Transverse colon (tissue), 4 donors: Measurements from ENCODE around the gene SP110. TPM values are rescaled to one million over a fixed set of nuclear protein-coding genes. Genes with fewer than 3 reads are reported as not detected.

Experiments used
- DNase-seq: peaks from one replicate; pipeline ENCODE4 v3.0.0-alpha.2; 2019
- H3K27ac ChIP-seq, 4 donors: fragments of 200-600 bp; sonication (generic); 2 replicates each; pipeline ENCODE4 v1.5.1; 2016 to 2018; ENCODE audit warnings: inconsistent platforms in 4 of 4
- H3K27me3 ChIP-seq: fragments of 200-600 bp; sonication (generic); 2 replicates; pipeline ENCODE4 v1.5.1; 2017; ENCODE audit warnings: inconsistent platforms
- H3K36me3 ChIP-seq, 4 donors: fragments of 200-600 bp; sonication (generic); 2 replicates each; pipeline ENCODE4 v1.5.1; 2017 to 2019; ENCODE audit warnings: inconsistent platforms in 4 of 4
- H3K4me1 ChIP-seq, 4 donors: fragments of 200-600 bp; sonication (generic); 2 replicates each; pipeline ENCODE4 v1.5.1; 2017 to 2020; ENCODE audit warnings: inconsistent platforms in 4 of 4
- H3K4me3 ChIP-seq, 4 donors: fragments of 200-600 bp; sonication (generic); 1 replicate in 1 of 4; 2 replicates in 3 of 4; pipeline versions ENCODE4 v1.5.1 to v1.6.1; 2017 to 2019; ENCODE audit warnings: inconsistent platforms in 4 of 4
- H3K9me3 ChIP-seq, 2 donors: fragments of 200-600 bp; sonication (generic); 2 replicates each; pipeline ENCODE4 v1.5.1; 2017 to 2019; ENCODE audit warnings: inconsistent platforms in 2 of 2
- EP300 ChIP-seq: sonication (generic); formaldehyde crosslinking; IDR thresholded peaks from one replicate; pipeline ENCODE4 v1.6.1; 2017; ENCODE audit warnings: antibody characterized with exemption, low read depth
- POLR2A ChIP-seq: fragments of 450-650 bp; IDR thresholded peaks from one replicate; pipeline ENCODE4 v1.6.1; 2016; ENCODE audit warnings: antibody characterized with exemption, mild to moderate bottlenecking, moderate library complexity
- POLR2AphosphoS5 ChIP-seq, 3 donors: sonication (generic); formaldehyde crosslinking; IDR thresholded peaks; one replicate each; pipeline ENCODE4 v1.6.1; 2016; ENCODE audit warnings: antibody characterized with exemption in 3 of 3
- WGBS, 2 donors: methylation state at CpG; one replicate each; pipeline ENCODE4 v1.1.5; 2018; ENCODE audit warnings: low coverage in 1 of 2; 5-methylcytosine and 5-hydroxymethylcytosine counted together
- in situ Hi-C, 4 donors: fragments of 200-750 bp; cut with MboI; loops; one replicate each; pipeline versions ENCODE4 v1.15.0 to v1.15.1; 2017; ENCODE audit warnings: low sequenced_read_pairs in 3 of 4, low pct_ligation_motif_present in 1 of 4, low pct_unique_long_range_greater_than_20kb in 1 of 4
- intact Hi-C: fragments of 100-400 bp; cut with DNase I; formaldehyde crosslinking; loops from one replicate; pipeline ENCODE4 v1.15.1; 2023; ENCODE audit warnings: low total_unique reads
- total RNA-seq, 4 donors: library from RNA; depleted of rRNA; stranded (reverse); fragments of >200 nt; gene quantifications; one replicate each; pipeline ENCODE4 v1.1.0, GENCODE V29; 2016
- TF ChIP-seq, protein P1 (sequence below), 5 experiments: fragments of 200-600 bp in 3 of 5; fragments of 450-650 bp in 2 of 5; sonication (generic) in 3 of 5; IDR thresholded peaks; 1 replicate in 2 of 5; 2 replicates in 3 of 5; pipeline ENCODE4 v1.5.1; 2016 to 2017; ENCODE audit warnings: antibody characterized with exemption in 5 of 5, inconsistent platforms in 3 of 5, mild to moderate bottlenecking in 2 of 5, moderate library complexity in 1 of 5

The SP110 gene
- total RNA-seq, 4 donors from 2014 or later, result 15.0 to 38.4 (median 29.5) TPM

DNA sequence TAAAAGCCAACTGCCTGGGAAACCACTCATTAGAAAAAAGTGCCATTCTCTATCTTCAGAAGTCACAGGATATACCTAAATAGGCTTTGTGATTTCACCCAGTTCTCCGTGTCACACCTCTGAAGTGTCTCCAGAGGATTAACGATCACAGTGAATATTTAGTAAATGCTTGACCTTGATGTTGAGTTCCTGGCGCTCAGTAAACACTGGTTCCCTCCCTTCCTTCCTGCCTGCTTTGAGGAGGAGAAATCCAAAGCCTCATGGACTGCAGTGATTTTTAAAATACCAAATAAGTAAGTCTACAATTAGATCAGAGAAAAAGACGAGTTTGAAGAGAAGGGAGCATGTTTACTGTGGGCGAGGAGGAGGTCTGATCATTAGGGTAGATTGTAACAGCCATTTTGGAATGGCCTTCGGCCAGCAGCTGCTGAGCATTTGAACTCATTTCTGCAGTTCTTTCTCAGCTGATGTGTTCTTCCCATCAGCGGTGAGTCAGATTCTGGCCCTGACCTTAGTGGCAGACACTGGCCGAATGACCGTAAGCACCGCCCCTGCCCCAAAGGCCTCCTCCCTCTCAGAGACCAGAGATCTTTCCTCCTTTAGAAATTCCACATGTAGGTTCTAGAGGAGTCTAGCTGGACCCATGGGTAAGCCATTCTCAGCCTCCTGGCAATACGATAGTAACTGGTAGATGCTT, 89.0 kb downstream of the SP110 start:
- DNase-seq, result peak; percentile 41
- H3K36me3 ChIP-seq, result no peaks in the 10 kb centered on the region
- 30 to 61% methylated on average over 5 to 11 of the region's 11 CpGs for WGBS, 2 donors
- H3K4me3 ChIP-seq, result no peak overlapping the region
- H3K9me3 ChIP-seq, result peaks cover 0 to 3% of the 10 kb centered on the region in 2 donors
- TF ChIP-seq, protein P1, sequence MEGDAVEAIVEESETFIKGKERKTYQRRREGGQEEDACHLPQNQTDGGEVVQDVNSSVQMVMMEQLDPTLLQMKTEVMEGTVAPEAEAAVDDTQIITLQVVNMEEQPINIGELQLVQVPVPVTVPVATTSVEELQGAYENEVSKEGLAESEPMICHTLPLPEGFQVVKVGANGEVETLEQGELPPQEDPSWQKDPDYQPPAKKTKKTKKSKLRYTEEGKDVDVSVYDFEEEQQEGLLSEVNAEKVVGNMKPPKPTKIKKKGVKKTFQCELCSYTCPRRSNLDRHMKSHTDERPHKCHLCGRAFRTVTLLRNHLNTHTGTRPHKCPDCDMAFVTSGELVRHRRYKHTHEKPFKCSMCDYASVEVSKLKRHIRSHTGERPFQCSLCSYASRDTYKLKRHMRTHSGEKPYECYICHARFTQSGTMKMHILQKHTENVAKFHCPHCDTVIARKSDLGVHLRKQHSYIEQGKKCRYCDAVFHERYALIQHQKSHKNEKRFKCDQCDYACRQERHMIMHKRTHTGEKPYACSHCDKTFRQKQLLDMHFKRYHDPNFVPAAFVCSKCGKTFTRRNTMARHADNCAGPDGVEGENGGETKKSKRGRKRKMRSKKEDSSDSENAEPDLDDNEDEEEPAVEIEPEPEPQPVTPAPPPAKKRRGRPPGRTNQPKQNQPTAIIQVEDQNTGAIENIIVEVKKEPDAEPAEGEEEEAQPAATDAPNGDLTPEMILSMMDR (IDR thresholded peaks at IDR 0.05), result no peak
- no peak for TF ChIP-seq POLR2AphosphoS5 (IDR thresholded peaks at IDR 0.05)
- TF ChIP-seq POLR2A, result no peak
- TF ChIP-seq EP300, result no peak
- H3K27ac ChIP-seq, result peak overlapping the region; percentile 19 to 71 (median 52)
- H3K4me1 ChIP-seq, result peaks cover 0 to 25% (median 8%) of the 10 kb centered on the region in 4 donors
- intact Hi-C loops (no loop called here), in situ Hi-C loops (no loop called here)
- H3K27me3 ChIP-seq, result no peaks in the 10 kb centered on the region

DNA sequence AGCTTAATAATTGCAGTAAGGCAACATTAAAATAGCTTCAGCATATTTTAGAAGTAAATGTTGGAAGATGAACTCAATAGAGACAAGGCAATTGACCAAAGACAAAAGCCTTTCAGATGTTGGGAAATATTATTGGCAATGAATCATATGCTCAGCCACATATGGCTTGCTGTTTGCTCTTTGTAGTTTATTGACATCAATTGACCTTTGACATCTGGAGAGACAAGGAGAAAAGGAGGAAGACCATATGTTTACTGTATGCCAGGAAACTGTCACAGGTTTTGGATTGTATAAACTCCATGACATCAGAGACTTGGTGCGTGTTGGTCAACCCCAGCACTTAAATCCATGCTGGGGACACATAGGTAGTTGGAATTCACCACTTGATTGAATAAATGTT, 90.4 kb downstream of the SP110 start:
- H3K27me3 ChIP-seq, result no peaks in the 10 kb centered on the region
- H3K36me3 ChIP-seq, result no peaks in the 10 kb centered on the region
- DNase-seq, result no peak
- WGBS, 2 donors, result 21 to 43% methylated on average over 1 of the region's 1 CpG
- TF ChIP-seq POLR2AphosphoS5 (IDR thresholded peaks at IDR 0.05) (peak in 1 of 3 donors; percentile 20), EP300 (no peak)
- TF ChIP-seq, protein P1 (IDR thresholded peaks at IDR 0.05), result no peak
- no peak overlapping the region for H3K4me3 ChIP-seq
- H3K4me1 ChIP-seq, result peaks cover 0 to 25% (median 8%) of the 10 kb centered on the region in 4 donors
- in situ Hi-C loops (no loop called here), intact Hi-C loops (no loop called here)
- peak overlapping the region; percentile 8 to 67 (median 44) for H3K27ac ChIP-seq
- H3K9me3 ChIP-seq, result peaks cover 0 to 3% of the 10 kb centered on the region in 2 donors

DNA sequence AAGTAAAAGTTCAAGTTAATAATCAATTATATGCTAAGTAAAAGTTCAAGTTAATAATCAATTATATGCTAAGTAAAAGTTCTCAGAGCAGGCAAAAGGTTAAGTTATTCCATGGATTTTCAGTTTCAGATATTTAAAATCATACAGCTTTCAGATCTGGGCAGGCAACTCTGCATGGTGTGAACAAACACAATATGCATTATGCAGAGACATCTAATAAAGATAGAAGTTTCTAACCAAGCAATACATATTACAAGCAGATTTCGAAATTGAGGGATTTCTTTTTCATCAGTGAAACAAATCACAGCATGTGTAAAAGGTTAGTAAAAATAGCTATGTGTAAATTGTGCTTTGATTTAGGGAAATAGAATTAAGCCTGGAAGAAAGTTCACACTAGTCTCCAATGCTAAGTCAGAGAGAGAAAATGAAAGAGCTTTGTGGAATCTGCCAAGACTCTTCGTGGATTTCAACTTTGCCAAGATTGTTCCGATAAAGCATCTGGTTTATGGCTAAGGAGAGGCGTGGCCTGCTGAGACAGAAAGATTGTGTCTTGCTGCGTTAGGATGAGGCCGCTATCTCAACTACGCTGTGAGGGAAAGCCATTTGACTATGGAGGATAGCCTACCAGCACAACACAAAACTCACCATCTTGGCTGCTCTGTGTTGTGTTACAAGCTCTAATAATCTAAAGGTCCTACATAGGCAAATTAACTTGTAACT, 91.0 kb downstream of the SP110 start:
- peak; percentile 19 for DNase-seq
- in situ Hi-C loops, result no loop called here
- H3K4me1 ChIP-seq, result peaks cover 0 to 25% (median 8%) of the 10 kb centered on the region in 4 donors
- WGBS, 2 donors, result 20 to 34% methylated on average over 7 of the region's 7 CpGs
- no peaks in the 10 kb centered on the region for H3K36me3 ChIP-seq
- H3K27ac ChIP-seq, result peak overlapping the region; percentile 8 to 67 (median 44)
- TF ChIP-seq EP300, result no peak
- no peak for TF ChIP-seq POLR2AphosphoS5 (IDR thresholded peaks at IDR 0.05)
- TF ChIP-seq, protein P1 (IDR thresholded peaks at IDR 0.05), result no peak
- no peak for TF ChIP-seq POLR2A
- H3K9me3 ChIP-seq, result no peaks in the 10 kb centered on the region
- no peak overlapping the region for H3K4me3 ChIP-seq
- no peaks in the 10 kb centered on the region for H3K27me3 ChIP-seq
- intact Hi-C loops, result no loop called here

DNA sequence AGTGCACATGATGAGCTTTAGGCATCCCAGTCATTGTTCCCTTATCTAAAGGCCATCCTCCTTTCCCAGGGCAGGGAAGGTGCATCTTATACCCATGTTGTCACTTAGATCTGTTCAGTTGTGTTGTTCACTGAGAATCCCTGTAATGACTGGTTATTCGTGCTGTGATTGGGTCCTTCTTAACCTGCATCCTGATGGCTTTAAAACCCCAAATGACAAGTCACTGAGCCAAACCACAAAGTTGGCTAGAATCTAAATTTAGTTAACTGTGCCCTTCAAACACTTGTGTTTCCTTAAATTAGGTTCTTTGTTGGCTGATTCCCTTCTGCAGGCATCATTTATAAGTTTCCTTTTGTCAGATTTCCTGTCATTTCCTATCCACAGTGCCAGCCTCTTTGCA, 92.6 kb downstream of the SP110 start:
- H3K27me3 ChIP-seq, result no peaks in the 10 kb centered on the region
- in situ Hi-C loops, result no loop called here
- H3K4me1 ChIP-seq, result peaks cover 0 to 25% (median 8%) of the 10 kb centered on the region in 4 donors
- TF ChIP-seq POLR2A (no peak), EP300 (no peak), POLR2AphosphoS5 (IDR thresholded peaks at IDR 0.05) (no peak)
- TF ChIP-seq, protein P1 (IDR thresholded peaks at IDR 0.05), result no peak
- H3K27ac ChIP-seq, result no peak overlapping the region
- DNase-seq, result no peak
- no peak overlapping the region for H3K4me3 ChIP-seq
- no peaks in the 10 kb centered on the region for H3K36me3 ChIP-seq
- H3K9me3 ChIP-seq, result no peaks in the 10 kb centered on the region
- 64% methylated on average over 1 of the region's 1 CpG; no CpG with 5 or more reads in 1 of the 2 donors for WGBS, 2 donors
- intact Hi-C loops, result no loop called here
